HG02571 (cell line): Measurements from ENCODE around the gene BRMS1L.

ENCODE experiments used
- ATAC-seq: cut with Tn5 transposase; IDR thresholded peaks from one replicate; pipeline ENCODE4 v1.9.1; 2021; ENCODE audit warnings: mild to moderate bottlenecking, moderate library complexity; ENCODE audit not compliant: unreplicated experiment

BRMS1L gene

GRCh38 chr14:35865611-35866324 lies 39.6 kb downstream of the BRMS1L start:
- no peak for ATAC-seq

GRCh38 chr14:35866595-35867279 lies 40.6 kb downstream of the BRMS1L start:
- ATAC-seq, result no peak

- no peak for ATAC-seq
Observed at GRCh38 chr14:35867280-35867629, 41.1 kb downstream of the BRMS1L start.

- no peak for ATAC-seq
Observed at GRCh38 chr14:35875296-35875695, 49.2 kb downstream of the BRMS1L start.

- ATAC-seq, result no peak
Observed at GRCh38 chr14:35877276-35877675, 51.1 kb downstream of the BRMS1L start.

GRCh38 chr14:35878272-35879150 lies 52.4 kb downstream of the BRMS1L start:
- no peak for ATAC-seq

- ATAC-seq, result no peak
Observed at GRCh38 chr14:35879151-35879648, 53.1 kb downstream of the BRMS1L start.

- ATAC-seq, result no peak
Observed at GRCh38 chr14:35879654-35880249, 53.6 kb downstream of the BRMS1L start.

GRCh38 chr14:35881280-35881679 lies 55.1 kb downstream of the BRMS1L start:
- ATAC-seq, result no peak

- ATAC-seq, result no peak
Observed at GRCh38 chr14:35883677-35884293, 57.6 kb downstream of the BRMS1L start.

GRCh38 chr14:35890308-35890707 lies 64.2 kb downstream of the BRMS1L start:
- no peak for ATAC-seq

- ATAC-seq, result no peak
Observed at GRCh38 chr14:35895256-35895655, 69.1 kb downstream of the BRMS1L start.

GRCh38 chr14:35897616-35898111 lies 71.5 kb downstream of the BRMS1L start:
- ATAC-seq, result no peak

- no peak for ATAC-seq
Observed at GRCh38 chr14:35898217-35898775, 72.2 kb downstream of the BRMS1L start.

- no peak for ATAC-seq
Observed at GRCh38 chr14:35900741-35901140, 74.6 kb downstream of the BRMS1L start.

- ATAC-seq, result no peak
Observed at GRCh38 chr14:35909665-35910064, 83.5 kb downstream of the BRMS1L start.

- ATAC-seq, result no peak
Observed at GRCh38 chr14:35910191-35910590, 84.1 kb downstream of the BRMS1L start.

GRCh38 chr14:35911097-35911496 lies 85.0 kb downstream of the BRMS1L start:
- no peak for ATAC-seq

GRCh38 chr14:35915185-35915584 lies 89.0 kb downstream of the BRMS1L start:
- no peak for ATAC-seq

- ATAC-seq, result no peak
Observed at GRCh38 chr14:35915775-35916174, 89.6 kb downstream of the BRMS1L start.
